Kidney (tissue), 22 donors: ENCODE measurements around the gene SLC23A3. TPM values are rescaled to one million over a fixed set of nuclear protein-coding genes. Genes with fewer than 3 reads are reported as not detected.

Experiments
- DNase-seq, 5 donors: peaks; one replicate each; pipeline ENCODE4 v3.0.0-alpha.2; 2013 to 2020
- FAIRE-seq: peaks from 2 replicates; lab custom pipeline; 2012; peaks lifted over from hg19 to GRCh38; lab: Jason Lieb, UNC
- H3K27ac ChIP-seq, 2 donors: one replicate each; pipeline ENCODE4 v1.7.0; 2013; ENCODE audit warnings: low read depth in 2 of 2, low read length in 2 of 2, inconsistent platforms in 1 of 2
- H3K27me3 ChIP-seq: one replicate; pipeline ENCODE4 v1.7.1; 2013; ENCODE audit warnings: low read length, inconsistent platforms; ENCODE audit not compliant: control insufficient read depth, insufficient read depth
- H3K36me3 ChIP-seq, 3 donors: one replicate each; pipeline versions ENCODE4 v1.7.0 to v1.7.1; 2013; ENCODE audit warnings: low read length in 3 of 3, control low read depth in 1 of 3, inconsistent platforms in 1 of 3; ENCODE audit not compliant: insufficient read depth in 3 of 3, control insufficient read depth in 2 of 3
- H3K4me1 ChIP-seq, 3 donors: one replicate each; pipeline versions ENCODE4 v1.7.0 to v1.7.1; 2013; ENCODE audit warnings: low read length in 3 of 3, inconsistent platforms in 1 of 3, low read depth in 1 of 3; ENCODE audit not compliant: control insufficient read depth in 2 of 3, insufficient read depth in 2 of 3
- H3K4me3 ChIP-seq, 3 donors: one replicate each; pipeline versions ENCODE4 v1.7.0 to v1.8.1; 2013; ENCODE audit warnings: low read length in 3 of 3, control low read depth in 1 of 3, inconsistent platforms in 1 of 3
- H3K9ac ChIP-seq, 3 donors: one replicate each; pipeline versions ENCODE4 v1.7.0 to v1.7.1; 2013; ENCODE audit warnings: low read length in 3 of 3, control low read depth in 1 of 3, inconsistent platforms in 1 of 3
- H3K9me3 ChIP-seq, 3 donors: one replicate each; pipeline versions ENCODE4 v1.7.0 to v1.7.1; 2013; ENCODE audit warnings: low read length in 3 of 3, control low read depth in 1 of 3, inconsistent platforms in 1 of 3; ENCODE audit not compliant: control insufficient read depth in 2 of 3, insufficient read depth in 1 of 3
- intact Hi-C: fragments of 100-400 bp; cut with DNase I; formaldehyde crosslinking; loops from one replicate; pipeline ENCODE4 v1.11.1; 2022
- long read RNA-seq, 10 donors: library from polyadenylated mRNA in 1 of 10; unstranded in 1 of 10; transcript quantifications; one replicate each; pipeline ENCODE4 v2.0.0 and lab custom pipeline, GENCODE V29; 2021 to 2026
- polyA plus RNA-seq: library from polyadenylated mRNA; stranded (reverse); fragments of 350-450 nt; fragmentation: Illumina TruSeq; extraction: RNeasy Lipid Tissue Mini Kit (QIAGEN cat#74804); gene quantifications from one replicate; pipeline ENCODE4 v1.2.3, GENCODE V29; 2014; ENCODE audit warnings: low read depth, low replicate concordance; ENCODE audit not compliant: insufficient read depth
- total RNA-seq: library from RNA; stranded (reverse); fragmentation: NEBNext Ultra II Directional; extraction: Animal tissue kit (Norgen Biotek cat#: 25700); gene quantifications from one replicate; pipeline ENCODE4 v1.2.1, GENCODE V29; 2021
- TF ChIP-seq, protein P1 (sequence below): IDR thresholded peaks from 3 replicates; pipeline ENCODE4 v1.5.1; 2012; ENCODE audit warnings: mild to moderate bottlenecking, moderate library complexity, borderline replicate concordance; ENCODE audit not compliant: insufficient read depth; ENCODE audit errors: extremely low read depth
- donor health status: control.
- donor health status: control.
- donor health status: control.
- donor health status: control.
- donor health status: control.
- donor health status: DM: yes; HTN: yes; CAD: no.
- donor health status: Normal renal cell carcinoma (clear cell type).

Gene SLC23A3, protein sequence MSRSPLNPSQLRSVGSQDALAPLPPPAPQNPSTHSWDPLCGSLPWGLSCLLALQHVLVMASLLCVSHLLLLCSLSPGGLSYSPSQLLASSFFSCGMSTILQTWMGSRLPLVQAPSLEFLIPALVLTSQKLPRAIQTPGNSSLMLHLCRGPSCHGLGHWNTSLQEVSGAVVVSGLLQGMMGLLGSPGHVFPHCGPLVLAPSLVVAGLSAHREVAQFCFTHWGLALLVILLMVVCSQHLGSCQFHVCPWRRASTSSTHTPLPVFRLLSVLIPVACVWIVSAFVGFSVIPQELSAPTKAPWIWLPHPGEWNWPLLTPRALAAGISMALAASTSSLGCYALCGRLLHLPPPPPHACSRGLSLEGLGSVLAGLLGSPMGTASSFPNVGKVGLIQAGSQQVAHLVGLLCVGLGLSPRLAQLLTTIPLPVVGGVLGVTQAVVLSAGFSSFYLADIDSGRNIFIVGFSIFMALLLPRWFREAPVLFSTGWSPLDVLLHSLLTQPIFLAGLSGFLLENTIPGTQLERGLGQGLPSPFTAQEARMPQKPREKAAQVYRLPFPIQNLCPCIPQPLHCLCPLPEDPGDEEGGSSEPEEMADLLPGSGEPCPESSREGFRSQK
- total RNA-seq (2.8 TPM), polyA plus RNA-seq (10.9 TPM)
- long read RNA-seq, donor 1, result 0 reads
- long read RNA-seq, donor 2, partial matches to known transcripts, result 0 of 2 reads
- long read RNA-seq, donor 2, other reads (novel, unspliced or antisense), result 0 of 2 reads
- long read RNA-seq, donor 3, partial matches to known transcripts, result 7 of 9 reads
- long read RNA-seq, donor 3, other reads (novel, unspliced or antisense), result 0 of 9 reads
- long read RNA-seq, donor 4, partial matches to known transcripts, result 12 of 12 reads
- long read RNA-seq, donor 4, other reads (novel, unspliced or antisense), result 0 of 12 reads
- long read RNA-seq, donor 5, result 0 reads
- long read RNA-seq, donor 6, partial matches to known transcripts, result 0 of 1 reads
- long read RNA-seq, donor 6, other reads (novel, unspliced or antisense), result 0 of 1 reads
- long read RNA-seq, donor 7, partial matches to known transcripts, result 2 of 2 reads
- long read RNA-seq, donor 7, other reads (novel, unspliced or antisense), result 0 of 2 reads
- long read RNA-seq, donor 8, partial matches to known transcripts, result 0 of 1 reads
- long read RNA-seq, donor 8, other reads (novel, unspliced or antisense), result 0 of 1 reads
- long read RNA-seq, donor 9, partial matches to known transcripts, result 0 of 1 reads
- long read RNA-seq, donor 9, other reads (novel, unspliced or antisense), result 0 of 1 reads
- long read RNA-seq, donor 10, partial matches to known transcripts, result 0 of 3 reads
- long read RNA-seq, donor 10, other reads (novel, unspliced or antisense), result 0 of 3 reads

DNA sequence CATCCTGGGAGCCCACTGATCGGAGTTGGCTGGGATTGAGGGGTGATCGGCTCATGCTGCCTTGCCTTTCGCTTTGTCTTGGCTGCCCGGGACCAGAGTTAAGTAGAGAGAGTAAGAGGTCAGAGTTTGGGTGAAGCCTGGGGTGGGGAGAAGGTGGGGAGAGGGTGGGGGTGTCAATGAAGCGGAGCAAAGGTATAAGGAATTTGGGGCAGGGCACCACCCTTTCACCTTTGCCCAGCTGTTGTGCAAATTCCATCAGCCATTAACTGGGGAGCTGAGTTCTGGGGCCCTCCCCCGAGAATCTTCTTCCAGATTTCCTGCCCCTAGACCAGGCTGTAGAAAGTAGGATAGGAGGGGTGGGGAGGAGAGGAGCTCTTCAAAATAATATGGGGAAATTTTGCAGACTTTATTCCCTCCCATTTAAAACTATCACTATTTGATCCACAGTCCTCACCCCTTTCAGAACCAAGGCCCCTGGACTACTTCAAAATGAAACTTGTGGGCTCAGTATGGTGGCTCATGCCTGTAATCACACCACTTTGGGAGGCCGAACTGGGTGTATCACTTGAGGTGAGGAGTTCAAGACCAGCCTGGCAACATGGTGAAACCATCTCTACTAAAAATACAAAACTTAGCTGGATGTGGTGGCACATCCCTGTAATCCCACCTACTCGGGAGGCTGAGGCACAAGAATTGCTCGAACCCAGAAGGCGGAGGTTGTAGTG is at the start of gene SLC23A3:
Gene SLC23A3, minus strand, starts transcription at position 100 of the 725 bp plus-strand sequence. Its CDS starts 45 bp downstream, at position 55.
- Histone ChIP-seq H3K9me3 (no peaks in the 10 kb centered on the region), H3K4me3 (peak within 1 kb of the TSS in 2 of 3 donors; percentile 18 to 50), H3K36me3 (peaks cover 5 to 29% (median 16%) of the 10 kb centered on the region in 3 donors), H3K4me1 (peaks cover 0 to 35% (median 23%) of the 10 kb centered on the region in 3 donors), H3K27me3 (no peaks in the 10 kb centered on the region), H3K9ac (peak within 1 kb of the TSS in 1 of 3 donors; percentile 2), H3K27ac (peak within 1 kb of the TSS; percentile 44 to 79)
- DNase-seq (peak in 1 of 5 donors; percentile 26), FAIRE-seq (no peak)
- TF ChIP-seq, protein P1, sequence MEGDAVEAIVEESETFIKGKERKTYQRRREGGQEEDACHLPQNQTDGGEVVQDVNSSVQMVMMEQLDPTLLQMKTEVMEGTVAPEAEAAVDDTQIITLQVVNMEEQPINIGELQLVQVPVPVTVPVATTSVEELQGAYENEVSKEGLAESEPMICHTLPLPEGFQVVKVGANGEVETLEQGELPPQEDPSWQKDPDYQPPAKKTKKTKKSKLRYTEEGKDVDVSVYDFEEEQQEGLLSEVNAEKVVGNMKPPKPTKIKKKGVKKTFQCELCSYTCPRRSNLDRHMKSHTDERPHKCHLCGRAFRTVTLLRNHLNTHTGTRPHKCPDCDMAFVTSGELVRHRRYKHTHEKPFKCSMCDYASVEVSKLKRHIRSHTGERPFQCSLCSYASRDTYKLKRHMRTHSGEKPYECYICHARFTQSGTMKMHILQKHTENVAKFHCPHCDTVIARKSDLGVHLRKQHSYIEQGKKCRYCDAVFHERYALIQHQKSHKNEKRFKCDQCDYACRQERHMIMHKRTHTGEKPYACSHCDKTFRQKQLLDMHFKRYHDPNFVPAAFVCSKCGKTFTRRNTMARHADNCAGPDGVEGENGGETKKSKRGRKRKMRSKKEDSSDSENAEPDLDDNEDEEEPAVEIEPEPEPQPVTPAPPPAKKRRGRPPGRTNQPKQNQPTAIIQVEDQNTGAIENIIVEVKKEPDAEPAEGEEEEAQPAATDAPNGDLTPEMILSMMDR, result no peak
- intact Hi-C loops, result loop anchor here (10.0 kb wide), 1 partner anchor 115 kb away; no protein-coding TSS in a partner anchor

DNA sequence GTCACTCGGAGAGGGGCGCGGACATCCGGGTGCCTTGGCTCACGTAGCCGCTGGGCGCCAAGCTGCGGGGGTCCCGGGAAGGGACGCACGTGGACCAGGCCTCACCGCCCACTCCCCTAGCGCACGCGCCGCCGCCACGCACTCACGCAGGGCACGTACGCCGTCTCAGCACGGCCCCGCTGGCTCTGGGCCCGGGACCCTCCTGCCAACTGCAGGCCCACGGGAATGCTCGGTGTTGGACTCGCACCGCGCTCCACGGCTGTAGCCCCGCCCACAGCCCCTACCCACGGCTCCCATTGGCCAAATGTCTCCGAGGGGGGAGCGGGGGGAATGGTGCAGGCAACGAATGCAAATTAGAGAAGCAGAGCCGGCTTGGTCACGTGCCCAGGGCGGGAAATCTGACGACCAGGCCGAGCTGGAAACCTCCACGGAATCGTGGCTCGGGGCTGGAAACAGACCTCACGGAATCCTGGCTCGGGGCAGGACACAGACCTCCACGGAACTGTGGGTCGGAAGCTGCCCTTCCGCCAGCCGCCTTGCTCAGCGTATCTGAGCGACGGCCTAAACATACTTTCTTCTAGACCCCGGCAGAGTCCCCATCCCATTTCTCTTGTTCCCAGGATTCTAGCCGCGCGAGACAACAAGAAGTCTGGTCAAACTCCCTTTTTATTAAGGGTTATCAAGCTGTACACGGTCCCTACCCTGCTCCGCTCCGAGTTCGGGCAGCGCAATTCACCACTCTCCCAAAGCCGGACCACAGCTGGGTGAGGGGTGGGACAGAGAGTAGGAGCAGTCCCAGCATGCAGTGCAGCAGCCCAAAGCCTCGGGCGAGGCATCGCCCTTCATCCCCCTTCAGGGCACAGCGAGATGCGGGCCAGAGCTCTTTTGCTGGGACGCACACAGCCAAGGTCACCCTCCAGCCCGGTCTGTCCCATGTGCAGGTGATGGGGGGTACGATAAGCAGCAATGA is 49.2 kb upstream of the SLC23A3 start, which contains the start of gene ABCB6:
Gene ABCB6, minus strand, starts transcription at position 227 of the 970 bp plus-strand sequence. CDS start 285 bp downstream, outside the sequence.
- no peaks in the 10 kb centered on the region for H3K9me3 ChIP-seq
- TF ChIP-seq, protein P1, result peak; percentile 2
- intact Hi-C loops, result no loop called here
- H3K36me3 ChIP-seq, result peaks cover 6 to 52% (median 27%) of the 10 kb centered on the region in 3 donors
- peak; percentile 66 for FAIRE-seq
- peak within 1 kb of the TSS; percentile 50 to 64 (median 55) for H3K4me3 ChIP-seq
- no peaks in the 10 kb centered on the region for H3K27me3 ChIP-seq
- peak within 1 kb of the TSS; percentile 85 to 88 for H3K27ac ChIP-seq
- peaks cover 0 to 16% (median 6%) of the 10 kb centered on the region in 3 donors for H3K4me1 ChIP-seq
- DNase-seq, result peak; percentile 96 to 99 (median 97)
- H3K9ac ChIP-seq, result peak within 1 kb of the TSS; percentile 22 to 71 (median 43)
